IPS-18a (cell line): ENCODE measurements around the gene E4F1.

Experiments used
- H3K27ac ChIP-seq: one replicate; pipeline ENCODE4 v1.5.1; 2013; ENCODE audit warnings: low read length
- H3K27me3 ChIP-seq: one replicate; pipeline ENCODE4 v1.6.1; 2013; ENCODE audit warnings: mild to moderate bottlenecking, low read length; ENCODE audit not compliant: control insufficient read depth, insufficient read depth
- H3K36me3 ChIP-seq: one replicate; pipeline ENCODE4 v1.6.1; 2013; ENCODE audit warnings: low read depth, low read length; ENCODE audit not compliant: control insufficient read depth
- H3K4me1 ChIP-seq: one replicate; pipeline ENCODE4 v1.6.1; 2013; ENCODE audit warnings: low read depth, low read length; ENCODE audit not compliant: control insufficient read depth
- H3K4me3 ChIP-seq: one replicate; pipeline ENCODE4 v1.5.1; 2013; ENCODE audit warnings: low read length
- H3K9ac ChIP-seq: one replicate; pipeline ENCODE4 v1.6.1; 2013; ENCODE audit warnings: mild to moderate bottlenecking, low read length, moderate library complexity
- H3K9me3 ChIP-seq: one replicate; pipeline ENCODE4 v1.6.1; 2013; ENCODE audit warnings: low read depth, low read length; ENCODE audit not compliant: control insufficient read depth

E4F1 gene

GRCh38 chr16:2209258-2210008 lies 14.0 kb upstream of the E4F1 start:
- Histone ChIP-seq H3K27ac (no peak overlapping the region), H3K9ac (no peak overlapping the region), H3K27me3 (no peaks in the 10 kb centered on the region), H3K4me3 (no peak overlapping the region), H3K4me1 (peaks cover 4% of the 10 kb centered on the region), H3K9me3 (no peaks in the 10 kb centered on the region), H3K36me3 (peaks cover 34% of the 10 kb centered on the region)

- Histone ChIP-seq H3K4me3 (no peak overlapping the region), H3K4me1 (peaks cover 4% of the 10 kb centered on the region), H3K27ac (no peak overlapping the region), H3K27me3 (no peaks in the 10 kb centered on the region), H3K36me3 (peaks cover 34% of the 10 kb centered on the region), H3K9ac (no peak overlapping the region), H3K9me3 (no peaks in the 10 kb centered on the region)
These were observed 13.4 kb upstream of the E4F1 start for GRCh38 chr16:2210009-2210332.

- Histone ChIP-seq H3K4me3 (no peak within 1 kb of the TSS), H3K36me3 (peaks cover 34% of the 10 kb centered on the region), H3K27ac (no peak within 1 kb of the TSS), H3K27me3 (no peaks in the 10 kb centered on the region), H3K9ac (no peak within 1 kb of the TSS), H3K4me1 (peaks cover 4% of the 10 kb centered on the region), H3K9me3 (no peaks in the 10 kb centered on the region)
These were observed 12.7 kb upstream of the E4F1 start, which contains the start of gene BRICD5 for GRCh38 chr16:2210386-2211365. Gene BRICD5 (minus strand): TSS chr16:2210863. CDS start chr16:2210833, 30 bp downstream.

GRCh38 chr16:2211923-2212347 lies 11.5 kb upstream of the E4F1 start:
- peaks cover 34% of the 10 kb centered on the region for H3K36me3 ChIP-seq
- H3K9me3 ChIP-seq: no peaks in the 10 kb centered on the region
- peaks cover 4% of the 10 kb centered on the region for H3K4me1 ChIP-seq
- H3K4me3 ChIP-seq: no peak overlapping the region
- H3K27me3 ChIP-seq: no peaks in the 10 kb centered on the region
- H3K27ac ChIP-seq: no peak overlapping the region
- no peak overlapping the region for H3K9ac ChIP-seq

- Histone ChIP-seq H3K36me3 (peaks cover 28% of the 10 kb centered on the region), H3K4me3 (peak overlapping the region; percentile 64), H3K4me1 (peaks cover 4% of the 10 kb centered on the region), H3K9me3 (no peaks in the 10 kb centered on the region), H3K9ac (no peak overlapping the region), H3K27ac (no peak overlapping the region), H3K27me3 (no peaks in the 10 kb centered on the region)
These were observed 10.7 kb upstream of the E4F1 start for GRCh38 chr16:2212362-2213324.

GRCh38 chr16:2213817-2214718 lies 9.3 kb upstream of the E4F1 start:
- Histone ChIP-seq H3K27ac (no peak overlapping the region), H3K36me3 (peaks cover 15% of the 10 kb centered on the region)

GRCh38 chr16:2214719-2214968 lies 8.7 kb upstream of the E4F1 start, which contains the start of gene PGP:
Gene PGP (minus strand): TSS chr16:2214840. CDS start chr16:2214777, 63 bp downstream.
- H3K9me3 ChIP-seq: no peaks in the 10 kb centered on the region
- H3K27ac ChIP-seq: peak within 1 kb of the TSS; percentile 96

More at GRCh38 chr16:2213817-2214718, 9.3 kb upstream of the E4F1 start:
- peak overlapping the region; percentile 74 for H3K4me3 ChIP-seq
- no peaks in the 10 kb centered on the region for H3K27me3 ChIP-seq
- H3K9ac ChIP-seq: peak overlapping the region; percentile 77
- H3K9me3 ChIP-seq: no peaks in the 10 kb centered on the region
- peaks cover 4% of the 10 kb centered on the region for H3K4me1 ChIP-seq

GRCh38 chr16:2216330-2216729 lies 7.1 kb upstream of the E4F1 start:
- H3K9me3 ChIP-seq: no peaks in the 10 kb centered on the region
- peaks cover 4% of the 10 kb centered on the region for H3K4me1 ChIP-seq
- no peak overlapping the region for H3K27ac ChIP-seq
- H3K9ac ChIP-seq: no peak overlapping the region
- H3K27me3 ChIP-seq: no peaks in the 10 kb centered on the region
- H3K4me3 ChIP-seq: peak overlapping the region; percentile 24
- peaks cover 9% of the 10 kb centered on the region for H3K36me3 ChIP-seq

More at GRCh38 chr16:2214719-2214968, 8.7 kb upstream of the E4F1 start, which contains the start of gene PGP:
- peaks cover 4% of the 10 kb centered on the region for H3K4me1 ChIP-seq
- peaks cover 9% of the 10 kb centered on the region for H3K36me3 ChIP-seq
- H3K27me3 ChIP-seq: no peaks in the 10 kb centered on the region
- H3K9ac ChIP-seq: peak within 1 kb of the TSS; percentile 92
- peak within 1 kb of the TSS; percentile 89 for H3K4me3 ChIP-seq

- Histone ChIP-seq H3K36me3 (peaks cover 6% of the 10 kb centered on the region), H3K4me3 (peak overlapping the region; percentile 73), H3K9ac (peak overlapping the region; percentile 85), H3K9me3 (no peaks in the 10 kb centered on the region), H3K4me1 (no peaks in the 10 kb centered on the region), H3K27ac (peak overlapping the region; percentile 52), H3K27me3 (no peaks in the 10 kb centered on the region)
These were observed 623 bp downstream of the E4F1 start for GRCh38 chr16:2223942-2224486.

GRCh38 chr16:2226245-2226793 lies 2.9 kb downstream of the E4F1 start:
- no peaks in the 10 kb centered on the region for H3K9me3 ChIP-seq
- no peak overlapping the region for H3K4me3 ChIP-seq
- no peaks in the 10 kb centered on the region for H3K4me1 ChIP-seq
- H3K36me3 ChIP-seq: peaks cover 15% of the 10 kb centered on the region
- no peaks in the 10 kb centered on the region for H3K27me3 ChIP-seq
- no peak overlapping the region for H3K9ac ChIP-seq
- no peak overlapping the region for H3K27ac ChIP-seq
